HG02678 (cell line): ENCODE data around the gene VASN.

Experiments used
- ATAC-seq: cut with Tn5 transposase; IDR thresholded peaks from one replicate; pipeline ENCODE4 v1.9.1; 2021; ENCODE audit warnings: mild to moderate bottlenecking, moderate library complexity; ENCODE audit not compliant: unreplicated experiment

Gene VASN

GRCh38 chr16:4351880-4352279 lies 19.8 kb upstream of the VASN start:
- ATAC-seq, result no peak

- ATAC-seq, result no peak
Observed at GRCh38 chr16:4352843-4353242, 18.8 kb upstream of the VASN start.

- ATAC-seq, result no peak
Observed at GRCh38 chr16:4353675-4354074, 18.0 kb upstream of the VASN start.

- no peak for ATAC-seq
Observed at GRCh38 chr16:4354512-4355409, 16.9 kb upstream of the VASN start.

GRCh38 chr16:4356820-4357219 lies 14.8 kb upstream of the VASN start:
- ATAC-seq, result no peak

- ATAC-seq, result no peak
Observed at GRCh38 chr16:4358236-4358635, 13.4 kb upstream of the VASN start.

- no peak for ATAC-seq
Observed at GRCh38 chr16:4358831-4359561, 12.7 kb upstream of the VASN start.

- no peak for ATAC-seq
Observed at GRCh38 chr16:4359914-4360313, 11.7 kb upstream of the VASN start.

- no peak for ATAC-seq
Observed at GRCh38 chr16:4360538-4361021, 11.1 kb upstream of the VASN start.

GRCh38 chr16:4361033-4361943 lies 10.4 kb upstream of the VASN start:
- ATAC-seq, result no peak

GRCh38 chr16:4361944-4362311 lies 9.7 kb upstream of the VASN start:
- ATAC-seq, result no peak

GRCh38 chr16:4362476-4363135 lies 9.0 kb upstream of the VASN start:
- ATAC-seq, result no peak

- no peak for ATAC-seq
Observed at GRCh38 chr16:4364196-4365013, 7.2 kb upstream of the VASN start.

GRCh38 chr16:4365014-4365406 lies 6.6 kb upstream of the VASN start:
- ATAC-seq, result no peak

- no peak for ATAC-seq
Observed at GRCh38 chr16:4365615-4366014, 6.0 kb upstream of the VASN start.

- no peak for ATAC-seq
Observed at GRCh38 chr16:4366016-4366415, 5.6 kb upstream of the VASN start.

- no peak for ATAC-seq
Observed at GRCh38 chr16:4367393-4367856, 4.2 kb upstream of the VASN start.

GRCh38 chr16:4369007-4369733 lies 2.5 kb upstream of the VASN start:
- no peak for ATAC-seq

- ATAC-seq, result no peak
Observed at GRCh38 chr16:4370151-4370550, 1.5 kb upstream of the VASN start.
